HepG2 (cell line): ENCODE data around the gene PACRGL.

Experiments used
- AKAP8 ChIP-seq: sonication (generic); formaldehyde crosslinking; IDR thresholded peaks from 2 replicates; pipeline ENCODE4 v1.5.1; 2020; ENCODE audit warnings: mild to moderate bottlenecking, missing genetic modification reagents
- ATF6 ChIP-seq: sonication (generic); formaldehyde crosslinking; conservative IDR thresholded peaks from 2 replicates; pipeline ENCODE4 v1.4.0; 2020; ENCODE audit warnings: missing genetic modification reagents
- CTCF ChIP-seq: sonication (generic); formaldehyde crosslinking; IDR thresholded peaks from 2 replicates; pipeline ENCODE4 v1.5.0; 2020; ENCODE audit warnings: mild to moderate bottlenecking, missing genetic modification reagents, moderate library complexity
- GPN1 ChIP-seq: sonication (generic); formaldehyde crosslinking; IDR thresholded peaks from 2 replicates; pipeline ENCODE4 v1.5.1; 2020; ENCODE audit warnings: missing genetic modification reagents, borderline replicate concordance
- HINFP ChIP-seq: sonication (generic); formaldehyde crosslinking; IDR thresholded peaks from 2 replicates; pipeline ENCODE4 v1.4.0; 2020; ENCODE audit warnings: low read depth, mild to moderate bottlenecking, missing genetic modification reagents
- POLR2AphosphoS5 ChIP-seq: IDR thresholded peaks from 2 replicates; pipeline ENCODE4 v1.6.1; 2012; ENCODE audit warnings: low read depth, low read length
- SCMH1 ChIP-seq: sonication (generic); formaldehyde crosslinking; IDR thresholded peaks from 2 replicates; pipeline ENCODE4 v1.9.0; 2021; ENCODE audit warnings: missing genetic modification reagents, mild to moderate bottlenecking, borderline replicate concordance
- SP4 ChIP-seq: sonication (generic); formaldehyde crosslinking; IDR thresholded peaks from 2 replicates; pipeline ENCODE4 v1.8.1; 2023; ENCODE audit warnings: mild to moderate bottlenecking, missing genetic modification reagents
- USF2 ChIP-seq, 2 experiments: sonication (generic) in 1 of 2; formaldehyde crosslinking in 1 of 2; IDR thresholded peaks; 2 replicates each; pipeline versions ENCODE4 v1.5.1 to v1.6.1; 2011 to 2020; ENCODE audit warnings: borderline replicate concordance in 1 of 2, low read depth in 1 of 2, low read length in 1 of 2, mild to moderate bottlenecking in 1 of 2, missing genetic modification reagents in 1 of 2, moderate library complexity in 1 of 2
- ZBTB8A ChIP-seq: sonication (generic); formaldehyde crosslinking; IDR thresholded peaks from 2 replicates; pipeline ENCODE4 v1.4.0; 2020; ENCODE audit warnings: mild to moderate bottlenecking, low read depth, missing genetic modification reagents, borderline replicate concordance
- ZNF614 ChIP-seq: IDR thresholded peaks from 2 replicates; pipeline ENCODE4 v1.6.1; 2018; ENCODE audit warnings: missing biosample characterization, missing genetic modification reagents, inconsistent platforms, borderline replicate concordance
- ZNF816 ChIP-seq: sonication (generic); formaldehyde crosslinking; IDR thresholded peaks from 2 replicates; pipeline ENCODE4 v1.8.0; 2022; ENCODE audit warnings: missing genetic modification reagents, mild to moderate bottlenecking, borderline replicate concordance

DNA sequence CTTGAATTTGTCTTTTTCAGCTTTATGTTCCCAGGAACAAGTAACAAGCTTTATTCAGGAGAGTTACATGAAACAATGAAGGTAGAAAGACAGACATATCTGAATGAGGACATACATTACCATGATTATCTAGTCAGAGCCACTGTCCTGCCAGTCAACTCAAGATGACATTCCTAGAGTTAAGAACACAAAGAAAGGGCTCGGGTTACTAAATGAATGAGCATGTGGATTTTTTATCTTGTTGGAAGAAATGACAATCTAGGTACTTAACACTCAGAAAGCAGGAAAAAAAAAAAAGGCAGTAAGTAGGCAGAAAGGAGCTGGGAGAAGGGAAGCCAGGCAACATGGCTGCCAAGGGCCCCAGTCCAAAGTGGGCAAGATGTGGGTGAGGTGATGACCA lies 28.0 kb upstream of the PACRGL start:
- no peak for TF ChIP-seq POLR2AphosphoS5
- no peak for TF ChIP-seq SP4
- no peak for TF ChIP-seq SCMH1 (CRISPR knock-in tag)
- TF ChIP-seq GPN1 (CRISPR knock-in tag) = no peak
- no peak for TF ChIP-seq ZNF816
- no peak for TF ChIP-seq CTCF
- TF ChIP-seq USF2 (IDR thresholded peaks at IDR 0.05; ENCODE audit: low read depth, low read length) = no peak
- no peak for TF ChIP-seq USF2 (CRISPR knock-in tag; IDR thresholded peaks at IDR 0.05; ENCODE audit: borderline replicate concordance)
- no peak for TF ChIP-seq ATF6 (CRISPR knock-in tag)
- TF ChIP-seq HINFP (CRISPR knock-in tag) = no peak
- TF ChIP-seq ZNF614 (CRISPR knock-in tag) = no peak
- TF ChIP-seq ZBTB8A (CRISPR knock-in tag) = no peak
- TF ChIP-seq AKAP8 (CRISPR knock-in tag) = no peak
